Measurements from ENCODE around the gene NBEAL2. TPM values are rescaled to one million over a fixed set of nuclear protein-coding genes. Genes with fewer than 3 reads are reported as not detected.

NBEAL2 gene
- total and polyA plus RNA-seq, 8 donors = 59.3 to 148 (median 84.3) TPM

- no peak for ATAC-seq
These were observed 31.9 kb downstream of the NBEAL2 start for GRCh38 chr3:47011371-47011770.

GRCh38 chr3:47012342-47013230 lies 33.1 kb downstream of the NBEAL2 start:
- Histone ChIP-seq H3K9me3 (no peaks in the 10 kb centered on the region), H3K36me3 (peaks cover 0 to 81% of the 10 kb centered on the region in 2 donors), H3K27ac (no peak overlapping the region), H3K4me1 (peaks cover 17 to 35% of the 10 kb centered on the region in 2 donors), H3K27me3 (no peaks in the 10 kb centered on the region), H3K4me3 (no peak overlapping the region)
- no peak for TF ChIP-seq CTCF (IDR thresholded peaks at IDR 0.05)
- intact Hi-C loops (cut with DNase I) = no loop called here
- peak in 2 of 4 donors; percentile 27 to 63 for DNase-seq
- ATAC-seq = no peak

More at GRCh38 chr3:47011371-47011770, 31.9 kb downstream of the NBEAL2 start:
- intact Hi-C loops (cut with DNase I) = no loop called here
- H3K27ac ChIP-seq = peak overlapping the region in 1 of 2 donors; percentile 82
- peaks cover 0 to 81% of the 10 kb centered on the region in 2 donors for H3K36me3 ChIP-seq
- no peak for TF ChIP-seq CTCF (IDR thresholded peaks at IDR 0.05)
- peak in 1 of 4 donors; percentile 24 for DNase-seq
- H3K4me3 ChIP-seq = no peak overlapping the region
- no peaks in the 10 kb centered on the region for H3K9me3 ChIP-seq
- H3K4me1 ChIP-seq = peaks cover 8 to 23% of the 10 kb centered on the region in 2 donors
- H3K27me3 ChIP-seq = no peaks in the 10 kb centered on the region

GRCh38 chr3:47013231-47013630 lies 33.8 kb downstream of the NBEAL2 start:
- H3K4me3 ChIP-seq = no peak overlapping the region
- no peak overlapping the region for H3K27ac ChIP-seq
- intact Hi-C loops (cut with DNase I) = no loop called here
- peaks cover 0 to 75% of the 10 kb centered on the region in 2 donors for H3K36me3 ChIP-seq
- H3K27me3 ChIP-seq = no peaks in the 10 kb centered on the region
- DNase-seq = peak in 1 of 4 donors; percentile 32
- ATAC-seq = no peak
- H3K4me1 ChIP-seq = peaks cover 20 to 39% of the 10 kb centered on the region in 2 donors
- no peaks in the 10 kb centered on the region for H3K9me3 ChIP-seq
- no peak for TF ChIP-seq CTCF (IDR thresholded peaks at IDR 0.05)

GRCh38 chr3:47014036-47014435 lies 34.6 kb downstream of the NBEAL2 start:
- intact Hi-C loops (cut with DNase I) = no loop called here
- Histone ChIP-seq H3K9me3 (no peaks in the 10 kb centered on the region), H3K27ac (no peak overlapping the region), H3K27me3 (no peaks in the 10 kb centered on the region), H3K4me1 (peaks cover 20 to 38% of the 10 kb centered on the region in 2 donors), H3K36me3 (peaks cover 0 to 72% of the 10 kb centered on the region in 2 donors), H3K4me3 (no peak overlapping the region)
- DNase-seq = no peak
- no peak for TF ChIP-seq CTCF (IDR thresholded peaks at IDR 0.05)
- ATAC-seq = no peak

GRCh38 chr3:47015151-47015550 lies 35.7 kb downstream of the NBEAL2 start:
- H3K27me3 ChIP-seq = no peaks in the 10 kb centered on the region
- intact Hi-C loops (cut with DNase I) = no loop called here
- H3K27ac ChIP-seq = no peak overlapping the region
- no peak for DNase-seq
- ATAC-seq = no peak
- no peaks in the 10 kb centered on the region for H3K9me3 ChIP-seq
- peaks cover 17 to 37% of the 10 kb centered on the region in 2 donors for H3K4me1 ChIP-seq
- no peak overlapping the region for H3K4me3 ChIP-seq
- TF ChIP-seq CTCF (IDR thresholded peaks at IDR 0.05) = no peak
- peaks cover 0 to 72% of the 10 kb centered on the region in 2 donors for H3K36me3 ChIP-seq
